Measurements from ENCODE around the gene BCAR1.

DNA sequence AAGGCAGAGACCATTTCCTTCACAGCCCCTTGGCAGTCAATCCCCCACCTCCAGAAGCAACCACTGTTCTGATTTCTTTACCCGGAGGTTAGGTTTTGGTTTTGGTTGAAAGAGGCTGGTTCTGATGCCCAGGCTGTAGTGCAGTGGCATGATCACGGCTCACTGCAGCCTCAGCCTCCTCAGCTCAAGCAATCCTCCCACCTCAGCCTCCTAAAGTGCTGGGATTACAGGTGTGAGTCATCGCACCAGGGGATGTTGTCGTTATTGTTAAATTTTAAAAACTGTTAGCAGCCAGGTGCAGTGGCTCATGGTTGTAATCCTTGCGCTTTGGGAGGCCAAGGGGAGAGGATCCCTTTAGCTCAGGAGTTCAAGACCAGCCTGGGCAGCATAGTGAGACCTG lies 41.5 kb downstream of the BCAR1 start:
- no peak for TF ChIP-seq POLR2A (IDR thresholded peaks at IDR 0.05)
- no peak for TF ChIP-seq POLR2AphosphoS5 (IDR thresholded peaks at IDR 0.05)
- TF ChIP-seq, protein P1, sequence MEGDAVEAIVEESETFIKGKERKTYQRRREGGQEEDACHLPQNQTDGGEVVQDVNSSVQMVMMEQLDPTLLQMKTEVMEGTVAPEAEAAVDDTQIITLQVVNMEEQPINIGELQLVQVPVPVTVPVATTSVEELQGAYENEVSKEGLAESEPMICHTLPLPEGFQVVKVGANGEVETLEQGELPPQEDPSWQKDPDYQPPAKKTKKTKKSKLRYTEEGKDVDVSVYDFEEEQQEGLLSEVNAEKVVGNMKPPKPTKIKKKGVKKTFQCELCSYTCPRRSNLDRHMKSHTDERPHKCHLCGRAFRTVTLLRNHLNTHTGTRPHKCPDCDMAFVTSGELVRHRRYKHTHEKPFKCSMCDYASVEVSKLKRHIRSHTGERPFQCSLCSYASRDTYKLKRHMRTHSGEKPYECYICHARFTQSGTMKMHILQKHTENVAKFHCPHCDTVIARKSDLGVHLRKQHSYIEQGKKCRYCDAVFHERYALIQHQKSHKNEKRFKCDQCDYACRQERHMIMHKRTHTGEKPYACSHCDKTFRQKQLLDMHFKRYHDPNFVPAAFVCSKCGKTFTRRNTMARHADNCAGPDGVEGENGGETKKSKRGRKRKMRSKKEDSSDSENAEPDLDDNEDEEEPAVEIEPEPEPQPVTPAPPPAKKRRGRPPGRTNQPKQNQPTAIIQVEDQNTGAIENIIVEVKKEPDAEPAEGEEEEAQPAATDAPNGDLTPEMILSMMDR (IDR thresholded peaks at IDR 0.05), result no peak

All from prostate gland (tissue), 2 donors.